Lower lobe of right lung (tissue), 2 donors: ENCODE data around the gene UBA6. TPM values are rescaled to one million over a fixed set of nuclear protein-coding genes. Genes with fewer than 3 reads are reported as not detected.

Experiments used
- ATAC-seq, 2 donors: fragments of 200-7000 bp; cut with Tn5 transposase; one replicate each; pipeline ENCODE4 v1.9.1; 2020 to 2022; ENCODE audit warnings: mild to moderate bottlenecking in 2 of 2, moderate library complexity in 2 of 2
- DNase-seq: peaks from one replicate; pipeline ENCODE4 v3.0.0-alpha.2; 2020
- H3K27ac ChIP-seq: fragments of 200-600 bp; one replicate; pipeline ENCODE4 v1.8.0; 2022
- H3K27me3 ChIP-seq: fragments of 200-600 bp; one replicate; pipeline ENCODE4 v1.8.0; 2022; ENCODE audit warnings: low read depth
- H3K36me3 ChIP-seq: fragments of 200-600 bp; one replicate; pipeline ENCODE4 v1.8.0; 2022; ENCODE audit warnings: mild to moderate bottlenecking
- H3K4me1 ChIP-seq: fragments of 200-600 bp; one replicate; pipeline ENCODE4 v1.8.0; 2022
- H3K4me3 ChIP-seq: fragments of 200-600 bp; one replicate; pipeline ENCODE4 v1.8.0; 2022; ENCODE audit warnings: mild to moderate bottlenecking
- H3K9me3 ChIP-seq: fragments of 200-600 bp; one replicate; pipeline ENCODE4 v1.8.0; 2022
- CTCF ChIP-seq: fragments of 200-600 bp; IDR thresholded peaks from one replicate; pipeline ENCODE4 v1.8.0; 2022; ENCODE audit warnings: antibody characterized with exemption, mild to moderate bottlenecking
- intact Hi-C: fragments of 100-400 bp; cut with DNase I; formaldehyde crosslinking; loops from one replicate; pipeline ENCODE4 v1.11.0; 2022
- total RNA-seq: library from RNA; stranded (reverse); fragmentation: NEBNext Ultra II Directional; extraction: Animal tissue kit (Norgen Biotek cat#: 25700); gene quantifications from one replicate; pipeline ENCODE4 v1.2.1, GENCODE V29; 2021
- donor health status: DM: no; HTN: yes; CAD: no; lungs with severe emphysema.

Gene UBA6
- total RNA-seq, 1 donor from 2014 or later: 54.4 TPM

DNA sequence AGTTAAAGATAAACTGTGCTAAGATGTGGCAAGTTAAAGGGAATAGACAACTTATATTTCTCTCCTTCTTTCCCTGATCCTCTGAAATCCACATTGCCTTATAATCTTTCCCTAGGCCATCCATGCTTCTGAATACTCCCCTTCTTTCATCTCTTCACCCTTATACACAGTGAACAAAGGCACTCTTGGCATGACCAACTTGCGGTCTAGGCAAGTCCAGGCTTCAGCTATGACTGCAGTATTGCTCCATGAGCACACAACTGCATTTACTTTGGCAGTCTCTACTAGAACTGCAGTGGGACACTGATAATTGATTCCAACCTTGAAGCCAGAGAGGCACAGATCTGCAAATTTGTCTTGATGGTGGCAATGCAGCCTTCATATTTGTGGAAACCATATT lies 24.2 kb upstream of the UBA6 start:
- no peak overlapping the region for H3K4me3 ChIP-seq
- H3K36me3 ChIP-seq: peaks cover 7% of the 10 kb centered on the region
- ATAC-seq (no peak), DNase-seq (no peak)
- intact Hi-C loops: no loop called here
- H3K27ac ChIP-seq: no peak overlapping the region
- no peak for TF ChIP-seq CTCF
- H3K9me3 ChIP-seq: no peaks in the 10 kb centered on the region
- H3K27me3 ChIP-seq: no peaks in the 10 kb centered on the region
- no peaks in the 10 kb centered on the region for H3K4me1 ChIP-seq

GRCh38 chr4:67723949-67724348 lies 23.0 kb upstream of the UBA6 start:
- no peak for DNase-seq
- no peak overlapping the region for H3K27ac ChIP-seq
- H3K36me3 ChIP-seq: peaks cover 7% of the 10 kb centered on the region
- no peaks in the 10 kb centered on the region for H3K27me3 ChIP-seq
- no peaks in the 10 kb centered on the region for H3K4me1 ChIP-seq
- H3K4me3 ChIP-seq: no peak overlapping the region
- no peaks in the 10 kb centered on the region for H3K9me3 ChIP-seq
- ATAC-seq: no peak
- intact Hi-C loops: no loop called here
- no peak for TF ChIP-seq CTCF

DNA sequence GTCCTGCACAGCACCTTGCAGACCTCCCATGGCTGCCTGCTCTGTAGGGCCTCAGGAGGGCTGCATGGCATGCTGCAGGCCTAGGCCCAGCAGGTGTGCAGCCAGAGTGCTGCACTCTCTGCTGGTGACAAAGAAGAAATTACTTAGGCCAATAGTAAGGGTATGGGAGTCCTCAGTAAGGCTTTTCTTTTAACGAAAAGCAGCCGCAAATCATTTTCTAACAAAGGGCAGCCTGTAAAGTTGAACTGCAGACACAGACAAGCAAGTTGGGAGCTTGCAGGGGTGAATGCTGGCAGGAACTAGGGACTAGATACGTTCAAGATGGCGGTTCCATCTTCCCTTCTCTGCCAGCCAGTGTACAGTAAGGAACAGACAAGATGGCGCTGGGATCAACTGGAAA lies 22.4 kb upstream of the UBA6 start:
- H3K27ac ChIP-seq: no peak overlapping the region
- H3K9me3 ChIP-seq: no peaks in the 10 kb centered on the region
- peaks cover 7% of the 10 kb centered on the region for H3K36me3 ChIP-seq
- DNase-seq: no peak
- no peak overlapping the region for H3K4me3 ChIP-seq
- no peak for ATAC-seq
- no peak for TF ChIP-seq CTCF
- no peaks in the 10 kb centered on the region for H3K27me3 ChIP-seq
- H3K4me1 ChIP-seq: no peaks in the 10 kb centered on the region
- intact Hi-C loops: no loop called here

- no peak overlapping the region for H3K27ac ChIP-seq
- ATAC-seq: no peak
- no peak for DNase-seq
- H3K4me3 ChIP-seq: no peak overlapping the region
- no peaks in the 10 kb centered on the region for H3K27me3 ChIP-seq
- intact Hi-C loops: no loop called here
- H3K36me3 ChIP-seq: peaks cover 7% of the 10 kb centered on the region
- H3K9me3 ChIP-seq: no peaks in the 10 kb centered on the region
- no peaks in the 10 kb centered on the region for H3K4me1 ChIP-seq
- no peak for TF ChIP-seq CTCF
Observed at GRCh38 chr4:67721770-67722597, 21.0 kb upstream of the UBA6 start.

DNA sequence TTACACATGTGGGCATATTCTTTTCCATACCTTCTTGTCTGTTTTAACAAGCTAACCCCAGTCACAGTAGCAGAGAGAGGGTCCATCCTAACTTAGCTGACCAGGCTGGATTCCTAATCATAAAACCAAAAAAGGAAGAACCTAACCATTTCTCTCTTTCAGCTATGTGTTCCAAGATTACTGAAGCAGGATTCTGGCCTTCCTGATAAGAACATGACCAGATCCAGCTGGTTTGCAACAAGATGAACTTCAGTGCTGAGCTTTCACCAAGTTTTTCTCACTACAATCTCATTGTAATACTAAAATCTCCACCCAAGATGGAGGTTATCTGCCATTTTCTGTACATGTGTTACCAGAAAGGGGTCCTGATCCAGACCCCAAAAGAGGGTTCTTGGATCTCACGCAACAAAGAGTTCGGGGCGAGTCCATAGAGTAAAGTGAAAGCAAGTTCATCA lies 20.4 kb upstream of the UBA6 start:
- H3K4me1 ChIP-seq: no peaks in the 10 kb centered on the region
- H3K4me3 ChIP-seq: no peak overlapping the region
- H3K9me3 ChIP-seq: no peaks in the 10 kb centered on the region
- DNase-seq: no peak
- H3K27ac ChIP-seq: no peak overlapping the region
- no peak for ATAC-seq
- no peaks in the 10 kb centered on the region for H3K27me3 ChIP-seq
- TF ChIP-seq CTCF: no peak
- peaks cover 7% of the 10 kb centered on the region for H3K36me3 ChIP-seq
- intact Hi-C loops: no loop called here
